ENCODE measurements around the gene GBF1.
A peak's percentile ranks its signal among the peaks of the same experiment; 100 is the strongest.

GBF1 gene, protein sequence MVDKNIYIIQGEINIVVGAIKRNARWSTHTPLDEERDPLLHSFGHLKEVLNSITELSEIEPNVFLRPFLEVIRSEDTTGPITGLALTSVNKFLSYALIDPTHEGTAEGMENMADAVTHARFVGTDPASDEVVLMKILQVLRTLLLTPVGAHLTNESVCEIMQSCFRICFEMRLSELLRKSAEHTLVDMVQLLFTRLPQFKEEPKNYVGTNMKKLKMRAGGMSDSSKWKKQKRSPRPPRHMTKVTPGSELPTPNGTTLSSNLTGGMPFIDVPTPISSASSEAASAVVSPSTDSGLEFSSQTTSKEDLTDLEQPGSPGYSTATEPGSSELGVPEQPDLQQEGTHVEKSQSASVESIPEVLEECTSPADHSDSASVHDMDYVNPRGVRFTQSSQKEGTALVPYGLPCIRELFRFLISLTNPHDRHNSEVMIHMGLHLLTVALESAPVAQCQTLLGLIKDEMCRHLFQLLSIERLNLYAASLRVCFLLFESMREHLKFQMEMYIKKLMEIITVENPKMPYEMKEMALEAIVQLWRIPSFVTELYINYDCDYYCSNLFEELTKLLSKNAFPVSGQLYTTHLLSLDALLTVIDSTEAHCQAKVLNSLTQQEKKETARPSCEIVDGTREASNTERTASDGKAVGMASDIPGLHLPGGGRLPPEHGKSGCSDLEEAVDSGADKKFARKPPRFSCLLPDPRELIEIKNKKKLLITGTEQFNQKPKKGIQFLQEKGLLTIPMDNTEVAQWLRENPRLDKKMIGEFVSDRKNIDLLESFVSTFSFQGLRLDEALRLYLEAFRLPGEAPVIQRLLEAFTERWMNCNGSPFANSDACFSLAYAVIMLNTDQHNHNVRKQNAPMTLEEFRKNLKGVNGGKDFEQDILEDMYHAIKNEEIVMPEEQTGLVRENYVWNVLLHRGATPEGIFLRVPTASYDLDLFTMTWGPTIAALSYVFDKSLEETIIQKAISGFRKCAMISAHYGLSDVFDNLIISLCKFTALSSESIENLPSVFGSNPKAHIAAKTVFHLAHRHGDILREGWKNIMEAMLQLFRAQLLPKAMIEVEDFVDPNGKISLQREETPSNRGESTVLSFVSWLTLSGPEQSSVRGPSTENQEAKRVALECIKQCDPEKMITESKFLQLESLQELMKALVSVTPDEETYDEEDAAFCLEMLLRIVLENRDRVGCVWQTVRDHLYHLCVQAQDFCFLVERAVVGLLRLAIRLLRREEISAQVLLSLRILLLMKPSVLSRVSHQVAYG (N-terminal part only)

DNA sequence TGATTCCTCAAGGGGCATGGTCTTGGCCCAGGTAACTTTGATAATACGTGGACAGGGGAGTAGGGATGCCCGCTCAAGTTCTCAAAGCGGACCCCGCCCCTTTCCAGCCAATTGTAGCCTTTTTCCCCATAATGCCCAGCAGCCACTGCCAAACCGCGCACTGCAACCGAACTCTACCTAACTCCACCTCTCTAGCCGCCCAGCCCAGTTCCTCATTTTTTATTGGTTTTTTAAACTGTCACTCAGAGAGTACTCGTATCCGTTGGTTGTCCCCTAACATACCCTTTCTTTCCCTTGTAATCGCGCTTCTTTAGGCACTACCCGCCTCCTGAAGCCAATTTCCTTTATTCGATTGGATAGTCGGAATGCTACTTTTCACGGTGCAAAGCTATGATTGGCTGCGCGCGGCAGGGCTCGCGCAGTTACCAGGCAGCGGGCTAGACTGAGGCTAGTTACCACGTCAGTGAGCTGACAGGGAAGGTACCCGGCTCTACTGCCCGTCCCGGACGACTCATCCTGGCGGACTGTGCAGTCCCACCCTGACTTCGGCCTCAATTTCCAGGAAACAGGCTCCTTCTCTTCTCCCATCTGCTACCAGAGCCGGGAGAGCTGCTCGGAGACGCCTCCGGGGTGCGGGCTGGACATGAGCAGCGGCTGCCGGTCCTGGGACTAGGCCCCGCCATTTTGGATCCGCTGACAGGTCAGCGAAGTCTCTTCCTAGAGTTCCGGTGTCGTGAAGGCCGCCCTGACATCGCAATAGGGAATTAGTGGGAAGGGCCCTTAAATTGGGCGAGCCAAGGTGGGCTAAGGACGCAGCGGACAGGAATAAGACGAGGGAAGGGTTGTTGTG is at the start of gene GBF1:
Gene GBF1 (plus strand): TSS at position 451 of the 850 bp plus-strand sequence. CDS start 13,407 bp downstream, outside the sequence.
- TF ChIP-seq, protein P1, sequence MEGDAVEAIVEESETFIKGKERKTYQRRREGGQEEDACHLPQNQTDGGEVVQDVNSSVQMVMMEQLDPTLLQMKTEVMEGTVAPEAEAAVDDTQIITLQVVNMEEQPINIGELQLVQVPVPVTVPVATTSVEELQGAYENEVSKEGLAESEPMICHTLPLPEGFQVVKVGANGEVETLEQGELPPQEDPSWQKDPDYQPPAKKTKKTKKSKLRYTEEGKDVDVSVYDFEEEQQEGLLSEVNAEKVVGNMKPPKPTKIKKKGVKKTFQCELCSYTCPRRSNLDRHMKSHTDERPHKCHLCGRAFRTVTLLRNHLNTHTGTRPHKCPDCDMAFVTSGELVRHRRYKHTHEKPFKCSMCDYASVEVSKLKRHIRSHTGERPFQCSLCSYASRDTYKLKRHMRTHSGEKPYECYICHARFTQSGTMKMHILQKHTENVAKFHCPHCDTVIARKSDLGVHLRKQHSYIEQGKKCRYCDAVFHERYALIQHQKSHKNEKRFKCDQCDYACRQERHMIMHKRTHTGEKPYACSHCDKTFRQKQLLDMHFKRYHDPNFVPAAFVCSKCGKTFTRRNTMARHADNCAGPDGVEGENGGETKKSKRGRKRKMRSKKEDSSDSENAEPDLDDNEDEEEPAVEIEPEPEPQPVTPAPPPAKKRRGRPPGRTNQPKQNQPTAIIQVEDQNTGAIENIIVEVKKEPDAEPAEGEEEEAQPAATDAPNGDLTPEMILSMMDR (IDR thresholded peaks at IDR 0.05; ENCODE audit: low read depth, low read length) = no peak
- peak; percentile 100 for DNase-seq (ENCODE audit: low read depth in 2 of 2)
- peak within 1 kb of the TSS; percentile 95 to 100 for H3K4me3 ChIP-seq (replicated peaks in 1 of 2; ENCODE audit: low read depth in 2 of 2, low read length in 2 of 2)

DNA sequence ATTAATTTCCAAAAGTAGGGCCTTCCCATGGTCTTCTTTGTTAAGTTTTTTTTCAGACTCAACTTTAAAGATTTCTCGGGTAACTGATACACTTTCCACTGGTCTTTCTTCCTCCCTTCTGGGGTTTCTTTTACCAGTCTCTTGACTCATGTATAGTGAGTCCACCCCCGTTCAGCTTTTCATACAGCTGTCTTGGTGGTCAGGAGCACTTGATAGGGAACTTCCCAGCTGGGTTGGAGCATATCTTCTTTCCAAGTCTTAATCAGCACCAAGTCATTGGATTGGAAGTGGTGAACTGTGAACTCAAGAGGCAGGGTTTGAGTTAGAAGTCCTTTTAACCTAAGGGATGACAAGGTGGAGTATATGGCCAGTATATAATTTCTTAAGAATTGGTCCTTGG is 48.4 kb upstream of the GBF1 start:
- no peak for DNase-seq (ENCODE audit: low read depth in 2 of 2)
- H3K4me3 ChIP-seq (replicated peaks in 1 of 2; ENCODE audit: low read depth in 2 of 2, low read length in 2 of 2) = no peak overlapping the region
- TF ChIP-seq, protein P1 (IDR thresholded peaks at IDR 0.05; ENCODE audit: low read depth, low read length) = no peak

DNA sequence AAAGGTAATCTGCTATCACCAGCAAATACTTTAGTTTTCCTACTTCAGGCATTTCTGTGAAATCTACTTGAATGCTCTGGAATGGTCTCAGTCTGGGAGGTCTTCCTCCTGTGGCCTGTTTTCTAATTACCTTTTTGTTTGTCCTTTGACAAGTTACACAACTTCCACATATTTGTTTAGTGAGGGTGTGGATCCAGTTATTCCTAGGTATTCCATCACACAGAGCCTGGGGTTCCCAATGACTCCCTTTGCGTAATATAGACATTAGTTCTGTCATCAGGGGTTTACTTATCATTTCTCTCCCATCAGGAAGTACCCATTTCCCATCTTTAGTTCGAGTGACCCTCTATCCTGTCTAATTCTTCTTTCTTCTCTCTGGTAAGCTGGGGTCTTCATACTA is 47.3 kb upstream of the GBF1 start:
- H3K4me3 ChIP-seq (replicated peaks in 1 of 2; ENCODE audit: low read depth in 2 of 2, low read length in 2 of 2) = no peak overlapping the region
- TF ChIP-seq, protein P1 (IDR thresholded peaks at IDR 0.05; ENCODE audit: low read depth, low read length) = no peak
- no peak for DNase-seq (ENCODE audit: low read depth in 2 of 2)

DNA sequence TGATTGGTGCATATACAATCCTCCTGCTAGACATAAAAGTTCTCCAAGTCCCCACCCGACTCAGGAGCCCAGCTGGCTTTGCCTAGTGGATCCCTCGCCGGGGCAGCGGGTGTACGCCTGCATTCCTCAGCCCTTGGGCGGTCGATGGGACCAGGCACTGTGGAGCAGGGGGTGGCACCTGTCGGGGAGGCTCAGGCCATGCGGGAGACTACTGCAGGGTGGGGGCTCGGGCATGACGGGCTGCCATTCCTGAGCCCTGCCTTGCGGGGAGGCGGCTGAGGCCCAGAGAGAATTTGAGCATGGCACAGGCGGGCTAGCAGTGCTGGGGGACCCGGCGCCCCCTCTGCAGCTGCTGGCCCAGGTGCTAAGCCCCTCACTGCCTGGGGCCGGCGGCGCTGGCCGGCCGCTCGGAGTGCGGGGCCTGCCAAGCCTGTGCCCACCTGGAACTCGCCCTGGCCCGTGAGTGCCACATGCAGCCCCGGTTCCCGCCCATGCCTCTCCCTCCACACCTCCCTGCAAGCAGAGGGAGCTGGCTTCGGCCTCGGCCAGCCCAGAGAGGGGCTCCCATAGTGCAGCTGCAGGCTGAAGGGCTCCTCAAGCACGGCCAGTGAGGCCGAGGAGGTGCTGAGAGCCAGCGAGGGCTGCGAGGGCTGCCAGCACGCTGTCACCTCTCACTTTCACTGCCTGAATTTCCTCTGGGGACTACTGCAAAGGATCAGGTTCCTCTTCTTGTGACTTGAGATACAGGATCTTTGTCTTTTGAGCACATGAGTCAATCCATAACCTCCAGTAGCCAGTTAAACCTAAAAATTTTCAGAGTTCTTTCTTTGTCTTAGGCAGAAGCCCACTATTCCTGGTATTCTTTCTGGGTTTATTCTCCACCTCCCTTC is 44.3 kb upstream of the GBF1 start:
- DNase-seq (ENCODE audit: low read depth in 2 of 2) = no peak
- no peak overlapping the region for H3K4me3 ChIP-seq (replicated peaks in 1 of 2; ENCODE audit: low read depth in 2 of 2, low read length in 2 of 2)
- TF ChIP-seq, protein P1 (IDR thresholded peaks at IDR 0.05; ENCODE audit: low read depth, low read length) = no peak

DNA sequence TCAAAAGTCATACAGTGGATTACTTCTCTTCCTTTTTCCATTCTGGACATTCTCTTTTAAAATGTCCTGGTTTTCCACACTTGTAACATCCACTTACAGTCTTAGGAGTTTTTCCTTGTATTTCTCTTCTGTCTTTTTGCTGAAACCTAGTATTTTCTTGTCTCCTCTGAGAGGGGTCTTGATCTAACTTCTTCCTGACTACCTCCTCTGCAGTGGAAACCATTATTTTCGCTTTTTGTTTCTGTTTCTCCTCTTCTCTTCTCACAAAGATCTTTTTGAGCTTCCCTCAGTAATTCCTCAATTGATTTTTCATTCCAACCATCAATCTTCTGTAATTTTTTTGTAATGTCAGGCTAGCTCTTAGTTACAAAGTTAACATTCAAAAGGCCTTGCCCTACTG is 42.9 kb upstream of the GBF1 start:
- no peak for DNase-seq (ENCODE audit: low read depth in 2 of 2)
- no peak overlapping the region for H3K4me3 ChIP-seq (replicated peaks in 1 of 2; ENCODE audit: low read depth in 2 of 2, low read length in 2 of 2)
- TF ChIP-seq, protein P1 (IDR thresholded peaks at IDR 0.05; ENCODE audit: low read depth, low read length) = no peak
